Measurements from ENCODE around the gene NAA80.
A peak's percentile ranks its signal among the peaks of the same experiment; 100 is the strongest.

- TF ChIP-seq, protein P1, sequence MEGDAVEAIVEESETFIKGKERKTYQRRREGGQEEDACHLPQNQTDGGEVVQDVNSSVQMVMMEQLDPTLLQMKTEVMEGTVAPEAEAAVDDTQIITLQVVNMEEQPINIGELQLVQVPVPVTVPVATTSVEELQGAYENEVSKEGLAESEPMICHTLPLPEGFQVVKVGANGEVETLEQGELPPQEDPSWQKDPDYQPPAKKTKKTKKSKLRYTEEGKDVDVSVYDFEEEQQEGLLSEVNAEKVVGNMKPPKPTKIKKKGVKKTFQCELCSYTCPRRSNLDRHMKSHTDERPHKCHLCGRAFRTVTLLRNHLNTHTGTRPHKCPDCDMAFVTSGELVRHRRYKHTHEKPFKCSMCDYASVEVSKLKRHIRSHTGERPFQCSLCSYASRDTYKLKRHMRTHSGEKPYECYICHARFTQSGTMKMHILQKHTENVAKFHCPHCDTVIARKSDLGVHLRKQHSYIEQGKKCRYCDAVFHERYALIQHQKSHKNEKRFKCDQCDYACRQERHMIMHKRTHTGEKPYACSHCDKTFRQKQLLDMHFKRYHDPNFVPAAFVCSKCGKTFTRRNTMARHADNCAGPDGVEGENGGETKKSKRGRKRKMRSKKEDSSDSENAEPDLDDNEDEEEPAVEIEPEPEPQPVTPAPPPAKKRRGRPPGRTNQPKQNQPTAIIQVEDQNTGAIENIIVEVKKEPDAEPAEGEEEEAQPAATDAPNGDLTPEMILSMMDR (IDR thresholded peaks at IDR 0.05) = peak; percentile 79 to 100 (median 99)
- peak; percentile 77 to 94 for TF ChIP-seq POLR2A (IDR thresholded peaks at IDR 0.05)
Observed at GRCh38 chr3:50260027-50260941, 38.9 kb downstream of the NAA80 start.
